HG03565 (cell line): ENCODE data around the gene PLAAT3.
"Not testable (repeated sequence)": the region's sequence is repeated elsewhere in the genome, so short reads cannot be mapped to it uniquely, and the experiment has no call there.

ENCODE experiments used
- ATAC-seq: cut with Tn5 transposase; IDR thresholded peaks from one replicate; pipeline ENCODE4 v1.9.1; 2021; ENCODE audit warnings: mild to moderate bottlenecking, moderate library complexity; ENCODE audit not compliant: unreplicated experiment

The PLAAT3 gene

DNA sequence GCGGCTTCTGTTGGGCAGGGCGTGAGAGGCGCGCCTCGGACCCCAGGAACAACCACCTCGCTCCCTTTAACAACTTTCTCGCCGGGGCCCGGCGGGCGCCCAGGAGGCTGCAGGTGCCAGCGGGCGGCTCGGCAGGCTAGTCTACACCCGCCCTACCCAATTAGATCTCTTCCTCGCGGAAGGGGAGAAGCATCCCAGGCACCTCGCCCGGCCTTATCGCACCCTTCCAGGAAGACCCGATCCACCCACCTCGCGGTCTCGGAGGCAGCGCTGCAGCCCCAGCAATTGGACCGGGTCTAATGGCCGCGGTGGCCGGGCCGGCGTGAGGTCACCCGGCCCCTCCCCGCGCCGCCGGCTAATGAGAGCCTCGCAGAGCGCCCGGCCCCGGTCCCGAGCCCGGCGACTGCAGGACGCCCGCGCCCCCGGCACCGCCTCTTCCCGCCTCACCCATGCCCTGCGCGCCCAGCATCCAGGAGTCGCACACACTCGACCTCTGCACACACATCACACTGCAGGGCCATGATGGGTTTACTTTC lies at the start of gene PLAAT3:
PLAAT3 (minus strand) TSS at position 298 of the 536 bp plus-strand sequence. CDS start 419 bp downstream, outside the sequence.
- no peak for ATAC-seq

DNA sequence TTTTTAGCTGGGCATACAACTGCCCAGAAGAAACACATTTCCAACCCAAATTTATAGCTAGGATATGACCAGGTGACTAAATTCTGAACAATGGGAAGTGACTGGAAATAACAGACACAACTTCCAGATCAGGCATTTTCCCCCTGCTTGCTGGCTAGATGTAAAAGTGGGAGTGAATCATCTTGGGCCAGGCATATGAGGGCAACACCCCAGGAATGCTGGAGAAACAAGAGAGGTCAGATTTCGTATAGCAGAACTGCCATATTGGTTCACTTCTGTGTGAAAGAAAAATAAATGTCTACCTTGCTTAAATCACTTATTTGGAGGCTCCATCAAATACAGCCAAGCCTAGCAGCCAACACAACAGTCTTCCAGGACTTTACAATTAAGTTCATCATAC lies 49.6 kb upstream of the PLAAT3 start:
- no peak for ATAC-seq

GRCh38 chr11:63660972-63661371 lies 46.7 kb upstream of the PLAAT3 start:
- no peak for ATAC-seq

DNA sequence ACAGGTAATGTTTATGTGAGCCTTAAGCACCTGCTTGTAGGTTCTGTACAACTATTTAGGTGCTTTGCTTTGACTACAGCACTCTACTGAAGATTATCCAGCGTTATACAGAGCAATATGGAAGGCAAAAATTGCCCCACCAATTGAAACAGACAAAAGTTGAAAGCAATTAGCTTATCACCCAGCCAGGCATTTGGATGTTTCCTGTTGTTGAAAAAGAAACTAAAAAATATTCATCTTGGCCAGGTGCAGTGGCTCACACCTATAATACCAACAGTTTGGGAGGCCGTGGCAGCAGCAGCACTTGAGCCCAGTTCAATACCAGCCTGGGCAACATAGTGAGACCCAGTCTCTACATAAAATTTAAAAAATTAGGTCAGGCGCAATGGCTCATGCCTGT lies 38.4 kb upstream of the PLAAT3 start:
- ATAC-seq, result no peak

DNA sequence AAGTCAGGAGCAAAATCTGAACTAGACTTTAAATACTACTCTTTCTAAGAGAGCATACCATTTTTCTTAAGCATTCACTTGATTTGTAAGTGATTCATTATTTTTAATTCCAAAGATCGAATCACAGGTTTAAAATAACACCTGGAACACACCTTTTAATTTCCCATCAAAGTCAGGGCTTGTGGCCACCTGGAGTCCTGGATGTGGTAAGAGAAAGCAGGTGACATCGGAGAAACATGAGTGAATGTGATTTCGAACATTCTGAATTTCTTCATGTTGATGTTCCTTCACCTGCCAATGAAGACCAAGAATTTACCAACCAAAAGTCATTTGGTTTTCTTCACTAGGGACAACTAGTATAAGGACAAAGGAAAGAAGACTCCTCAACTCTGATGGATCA lies 29.0 kb upstream of the PLAAT3 start:
- no peak for ATAC-seq

GRCh38 chr11:63641727-63642126 lies 27.5 kb upstream of the PLAAT3 start:
- ATAC-seq, result no peak

GRCh38 chr11:63639199-63639832 lies 25.1 kb upstream of the PLAAT3 start:
- no peak for ATAC-seq

DNA sequence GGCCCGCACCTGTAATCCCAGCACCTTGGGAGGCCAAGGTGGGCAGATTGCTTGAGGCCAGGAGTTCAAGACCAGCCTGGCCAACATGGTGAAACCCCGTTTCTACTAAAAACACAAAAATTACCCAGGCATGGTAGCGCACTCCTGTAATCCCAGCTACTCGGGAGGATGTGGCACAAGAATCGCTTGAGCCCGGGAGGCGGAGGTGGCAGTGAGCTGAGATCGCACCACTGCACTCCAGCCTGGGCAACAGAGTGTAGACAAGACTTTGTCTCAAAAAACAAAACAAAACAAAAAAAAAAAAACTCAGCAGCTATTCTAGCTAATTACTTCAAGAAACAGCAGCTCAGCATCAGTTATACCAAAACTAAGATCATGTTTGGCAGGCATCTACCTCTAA lies 24.2 kb upstream of the PLAAT3 start:
- not testable (repeated sequence) for ATAC-seq

DNA sequence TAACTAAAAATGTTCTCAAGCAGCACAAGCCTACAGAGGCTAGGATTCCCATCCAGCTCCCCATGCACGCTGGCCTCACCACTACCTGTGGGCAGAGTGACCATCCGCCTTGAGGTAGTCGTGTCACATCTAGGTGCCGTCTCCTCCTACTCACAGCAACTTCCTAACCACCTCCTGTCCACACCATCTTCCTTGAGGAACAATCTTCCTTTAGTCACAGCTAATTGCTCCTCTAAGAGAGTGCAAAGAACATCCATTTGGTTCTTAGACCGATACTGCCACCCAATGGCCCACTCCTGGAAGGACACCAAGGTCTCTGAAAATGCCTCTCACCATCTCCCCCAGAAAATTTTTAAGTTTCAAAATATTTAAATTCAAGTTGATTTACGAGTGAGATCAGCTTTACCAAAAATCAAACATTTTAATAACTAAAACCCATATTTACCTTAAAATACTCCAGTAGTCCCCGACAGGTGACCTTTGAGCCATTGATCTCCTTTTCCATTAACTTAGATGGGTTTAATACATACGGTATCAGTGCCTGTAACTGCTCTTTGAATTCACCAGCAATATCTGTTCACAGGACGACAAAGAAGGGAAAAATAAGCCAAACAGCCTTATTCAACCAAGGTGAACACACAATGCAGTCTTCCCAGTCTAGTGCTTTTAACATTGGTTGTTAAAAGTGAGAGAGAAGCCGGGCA lies 21.7 kb upstream of the PLAAT3 start:
- no peak for ATAC-seq

GRCh38 chr11:63629426-63629825 lies 15.2 kb upstream of the PLAAT3 start:
- ATAC-seq, result no peak

GRCh38 chr11:63623513-63624140 lies 9.4 kb upstream of the PLAAT3 start:
- ATAC-seq, result no peak

- ATAC-seq, result no peak
These were observed 8.1 kb upstream of the PLAAT3 start for GRCh38 chr11:63622323-63622722.

- ATAC-seq, result no peak
These were observed 6.8 kb upstream of the PLAAT3 start for GRCh38 chr11:63621071-63621470.

- no peak for ATAC-seq
These were observed 5.7 kb upstream of the PLAAT3 start for GRCh38 chr11:63619967-63620366.

GRCh38 chr11:63617686-63618085 lies 3.5 kb upstream of the PLAAT3 start:
- ATAC-seq, result not testable (repeated sequence)

GRCh38 chr11:63616953-63617352 lies 2.7 kb upstream of the PLAAT3 start:
- ATAC-seq, result no peak

GRCh38 chr11:63613517-63614135 lies 607 bp downstream of the PLAAT3 start:
- no peak for ATAC-seq

DNA sequence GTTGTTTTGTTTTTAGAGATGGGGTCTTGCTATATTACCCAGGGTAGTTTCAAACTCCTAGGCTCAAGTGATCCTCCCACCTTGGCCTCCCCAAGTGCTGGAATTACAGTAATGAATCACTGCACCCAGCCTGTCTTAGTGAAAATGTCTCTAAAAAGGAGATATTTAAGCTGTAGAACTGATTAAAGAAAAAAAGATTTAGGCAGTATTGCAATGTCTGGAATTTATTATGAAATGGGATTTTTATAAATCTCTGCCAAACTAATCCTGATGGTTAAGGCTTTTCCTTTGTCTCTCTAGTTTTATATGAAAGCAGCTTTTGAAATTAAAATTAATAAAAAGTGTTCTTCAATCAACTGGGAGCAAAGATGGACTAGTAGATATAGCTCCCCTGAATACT lies 2.1 kb downstream of the PLAAT3 start:
- no peak for ATAC-seq

DNA sequence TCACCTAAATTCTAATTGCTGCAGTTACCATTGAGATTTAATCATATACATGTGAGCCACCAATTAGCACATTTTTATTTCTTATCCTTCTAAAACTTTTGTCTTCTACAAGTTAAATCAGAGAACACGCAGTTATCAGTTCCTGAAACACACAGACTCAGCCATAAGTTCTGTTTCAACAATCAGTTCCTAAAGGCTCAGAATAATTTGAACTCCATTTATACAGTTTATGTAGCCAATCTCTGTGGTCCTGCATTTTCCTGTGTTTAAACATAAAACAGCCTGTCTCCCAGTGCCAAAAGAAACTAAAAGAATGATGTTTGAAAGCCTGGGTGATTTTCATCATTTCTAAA lies 2.9 kb downstream of the PLAAT3 start:
- no peak for ATAC-seq

- ATAC-seq, result no peak
These were observed 3.4 kb downstream of the PLAAT3 start for GRCh38 chr11:63610604-63611394.
